GM19468 (cell line): ENCODE results near the gene SLC4A8.
A peak's percentile ranks its signal among the peaks of the same experiment; 100 is the strongest.

Source experiments
- ATAC-seq: cut with Tn5 transposase; IDR thresholded peaks from one replicate; pipeline ENCODE4 v1.9.1; 2021; ENCODE audit warnings: mild to moderate bottlenecking, moderate library complexity, moderate number of reproducible peaks; ENCODE audit not compliant: unreplicated experiment; ENCODE audit errors: extremely low read depth

The SLC4A8 gene

GRCh38 chr12:51424662-51425539 is at the start of gene SLC4A8:
Gene SLC4A8, plus strand, starts transcription at chr12:51424831. Its CDS starts 157 bp downstream, at chr12:51424988.
- ATAC-seq, result peak; percentile 80

GRCh38 chr12:51374856-51375255 is 49.8 kb upstream of the SLC4A8 start:
- ATAC-seq, result no peak

GRCh38 chr12:51377099-51377984 is 47.3 kb upstream of the SLC4A8 start:
- no peak for ATAC-seq

- no peak for ATAC-seq
Measured at GRCh38 chr12:51378749-51379148, 45.9 kb upstream of the SLC4A8 start.

GRCh38 chr12:51379571-51379970 is 45.1 kb upstream of the SLC4A8 start:
- ATAC-seq, result no peak

DNA sequence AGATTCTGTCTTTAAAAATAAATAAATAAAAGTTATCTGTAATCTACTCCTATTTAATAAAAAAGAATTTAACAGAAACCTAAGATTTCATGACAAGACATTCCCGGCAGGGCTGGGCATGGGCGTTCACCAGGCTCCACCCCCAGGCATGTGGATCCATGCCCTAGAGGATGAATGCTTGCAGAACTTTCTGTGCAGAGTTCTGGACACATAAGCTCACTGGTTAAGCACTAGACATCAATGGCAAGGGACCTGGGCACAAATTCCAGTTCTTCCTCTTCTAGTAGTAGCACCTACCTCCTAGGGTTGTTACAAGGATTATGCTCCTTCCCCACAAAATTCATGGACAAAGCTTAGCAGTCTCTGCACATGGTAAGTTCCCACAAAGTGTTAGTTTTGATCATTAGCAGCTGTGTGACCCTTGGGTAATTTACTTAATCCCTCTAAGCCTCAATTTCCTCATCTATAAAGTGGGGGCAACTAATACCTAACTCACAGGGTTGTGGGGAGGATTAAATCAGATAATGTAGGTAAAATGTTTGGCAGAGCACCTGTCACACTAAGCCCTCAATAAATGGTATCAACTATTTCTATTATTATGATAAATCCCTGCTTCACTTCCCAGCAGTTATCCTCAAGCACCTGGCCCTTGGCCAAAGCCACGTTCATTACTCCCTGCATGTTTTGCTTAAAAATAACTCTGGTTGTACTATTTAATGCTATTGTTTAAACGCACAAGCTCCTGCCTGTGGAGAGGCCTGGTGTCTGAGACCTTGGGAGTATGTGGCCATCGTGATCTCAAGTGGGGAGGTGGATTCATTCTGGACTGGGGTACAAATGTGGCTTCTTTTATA is 43.2 kb upstream of the SLC4A8 start:
- ATAC-seq, result no peak

- no peak for ATAC-seq
Measured at GRCh38 chr12:51382173-51382572, 42.5 kb upstream of the SLC4A8 start.

GRCh38 chr12:51383269-51383905 is 41.2 kb upstream of the SLC4A8 start:
- ATAC-seq, result no peak

DNA sequence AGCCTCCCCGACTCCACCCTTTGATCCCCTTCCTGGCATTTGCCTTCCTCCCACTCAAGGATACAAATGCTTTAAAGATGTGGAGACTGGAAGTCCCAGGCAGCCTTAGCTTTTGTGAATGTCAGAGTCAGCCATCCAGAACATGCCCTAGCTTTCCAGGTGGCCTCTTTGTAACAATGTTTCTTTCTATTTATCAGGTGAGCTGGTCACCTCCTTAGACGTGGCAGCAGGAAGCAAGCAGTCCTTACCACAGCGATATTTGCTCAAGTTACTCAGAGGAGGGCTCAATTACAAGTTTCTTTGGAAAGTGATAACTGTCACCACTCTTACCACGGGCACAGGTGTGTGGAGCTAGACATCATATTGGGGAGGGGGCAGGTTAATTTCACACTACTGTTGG is 38.3 kb upstream of the SLC4A8 start:
- ATAC-seq, result no peak

- ATAC-seq, result no peak
Measured at GRCh38 chr12:51388069-51388799, 36.4 kb upstream of the SLC4A8 start.

DNA sequence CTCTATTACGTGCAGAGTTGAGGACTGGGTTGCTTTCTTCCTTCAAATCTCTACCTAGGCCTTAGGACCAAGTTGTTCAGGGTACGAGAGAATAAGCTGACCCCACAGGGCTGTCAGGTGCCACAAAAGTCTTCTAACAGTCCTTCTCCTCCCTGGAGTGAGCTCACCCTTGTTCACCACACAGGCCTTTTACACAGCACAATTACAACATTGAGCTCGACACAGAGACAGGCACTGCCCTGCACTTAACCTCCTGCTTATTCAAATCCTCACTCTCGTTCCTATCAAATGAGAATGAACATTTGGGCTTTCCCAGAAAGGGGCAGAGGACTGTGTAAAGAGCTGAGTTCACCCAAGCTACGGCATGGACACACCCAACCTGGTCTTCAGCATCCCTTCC is 35.8 kb upstream of the SLC4A8 start:
- ATAC-seq, result no peak

DNA sequence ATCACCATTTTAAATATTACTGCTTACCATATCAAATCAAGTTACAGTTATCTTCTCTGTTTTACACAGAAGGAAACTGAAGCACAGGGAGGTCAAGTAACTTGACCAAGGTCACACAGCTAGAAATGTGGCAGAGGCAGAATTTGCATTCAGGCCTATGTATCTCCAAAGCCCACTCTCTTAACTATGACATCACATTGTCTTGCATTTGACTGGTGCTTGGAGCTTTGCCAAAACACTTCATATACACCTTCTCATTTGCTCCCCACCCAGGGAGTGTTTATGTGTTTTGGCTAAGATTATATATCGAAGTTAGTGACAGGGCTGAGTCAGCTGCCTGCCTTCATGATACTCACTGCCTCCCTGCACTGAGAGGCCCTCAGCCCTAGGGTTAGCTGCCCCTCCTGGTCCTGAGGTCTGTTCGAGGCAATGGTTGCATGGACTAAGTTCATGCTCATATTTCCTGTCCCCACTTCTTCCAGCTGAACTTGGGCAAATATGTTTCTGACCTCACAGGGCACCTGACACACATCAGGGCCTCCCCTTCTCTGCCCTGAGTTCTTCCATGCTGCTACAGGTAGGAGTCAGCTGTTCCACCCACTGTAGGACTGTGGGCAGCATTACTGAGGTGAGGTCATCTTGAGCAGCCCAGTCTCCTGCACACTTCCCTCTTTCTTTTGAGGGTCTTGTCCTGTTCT is 35.2 kb upstream of the SLC4A8 start:
- ATAC-seq, result no peak

DNA sequence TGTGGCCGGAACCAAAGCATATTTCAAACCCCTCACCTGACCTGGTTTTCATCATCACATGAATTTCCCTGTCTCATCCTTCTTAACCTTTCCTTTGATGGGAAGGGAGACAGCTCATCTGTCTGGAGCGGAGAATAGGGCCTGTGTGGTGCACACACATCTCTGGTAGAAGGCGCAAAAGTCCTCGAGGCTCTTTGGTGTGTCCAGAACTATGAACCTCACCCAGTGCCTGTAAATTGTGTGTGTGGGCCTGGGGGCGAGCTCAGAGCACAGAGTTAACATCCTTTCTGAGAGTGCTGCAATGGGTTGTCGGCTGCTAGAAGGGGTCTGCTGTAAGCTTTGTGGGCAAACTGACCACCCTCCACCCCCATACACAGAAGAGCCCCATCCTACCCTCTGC is 34.2 kb upstream of the SLC4A8 start:
- ATAC-seq, result no peak

- peak; percentile 3 for ATAC-seq
Measured at GRCh38 chr12:51390891-51391282, 33.7 kb upstream of the SLC4A8 start.

DNA sequence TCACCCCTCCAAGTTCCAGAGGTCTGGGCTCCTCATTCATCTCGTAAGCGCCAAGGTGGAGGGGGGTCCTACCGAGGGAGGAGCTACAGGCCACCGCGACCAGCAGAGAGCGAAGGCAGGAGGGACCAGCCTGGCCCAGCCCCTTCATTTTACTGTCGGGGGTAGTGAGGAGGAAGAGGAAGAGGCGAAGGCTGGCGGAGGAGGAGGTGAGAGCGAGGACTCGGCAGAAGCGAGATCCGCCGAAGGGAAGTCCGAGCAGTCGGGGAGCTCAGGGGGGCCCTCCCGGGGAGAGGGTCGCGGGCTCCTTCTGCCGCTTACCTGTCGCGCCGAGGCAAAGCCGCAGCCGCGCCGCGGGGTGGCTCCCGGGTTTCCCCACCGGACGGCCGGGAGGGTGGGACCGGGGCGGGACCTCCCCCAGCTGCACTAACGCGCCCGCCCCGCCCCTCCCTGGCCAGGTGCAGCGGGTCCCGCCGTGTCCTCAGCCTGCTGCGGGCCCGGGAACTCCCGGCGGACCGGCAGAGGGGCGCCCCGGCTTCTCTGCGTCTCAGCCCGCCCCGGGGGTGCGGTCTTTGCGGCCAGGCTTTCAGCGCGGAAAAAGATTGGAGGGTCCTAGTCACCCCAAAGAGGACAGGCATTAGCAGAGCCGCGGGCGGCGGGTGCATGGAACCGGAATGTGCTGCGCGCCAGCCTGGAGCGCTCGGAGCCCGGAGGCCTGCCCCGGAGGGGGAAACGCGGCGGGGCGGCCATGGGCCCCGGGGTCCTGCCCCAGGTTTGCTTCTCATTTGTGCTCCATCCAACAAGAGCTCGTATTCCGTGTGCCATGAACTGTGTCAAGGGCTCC is 33.1 kb upstream of the SLC4A8 start, which contains the start of gene GALNT6:
Gene GALNT6, minus strand, starts transcription at position 124 of the 841 bp plus-strand sequence. CDS start 11,625 bp downstream, outside the sequence.
- peak; percentile 28 for ATAC-seq

DNA sequence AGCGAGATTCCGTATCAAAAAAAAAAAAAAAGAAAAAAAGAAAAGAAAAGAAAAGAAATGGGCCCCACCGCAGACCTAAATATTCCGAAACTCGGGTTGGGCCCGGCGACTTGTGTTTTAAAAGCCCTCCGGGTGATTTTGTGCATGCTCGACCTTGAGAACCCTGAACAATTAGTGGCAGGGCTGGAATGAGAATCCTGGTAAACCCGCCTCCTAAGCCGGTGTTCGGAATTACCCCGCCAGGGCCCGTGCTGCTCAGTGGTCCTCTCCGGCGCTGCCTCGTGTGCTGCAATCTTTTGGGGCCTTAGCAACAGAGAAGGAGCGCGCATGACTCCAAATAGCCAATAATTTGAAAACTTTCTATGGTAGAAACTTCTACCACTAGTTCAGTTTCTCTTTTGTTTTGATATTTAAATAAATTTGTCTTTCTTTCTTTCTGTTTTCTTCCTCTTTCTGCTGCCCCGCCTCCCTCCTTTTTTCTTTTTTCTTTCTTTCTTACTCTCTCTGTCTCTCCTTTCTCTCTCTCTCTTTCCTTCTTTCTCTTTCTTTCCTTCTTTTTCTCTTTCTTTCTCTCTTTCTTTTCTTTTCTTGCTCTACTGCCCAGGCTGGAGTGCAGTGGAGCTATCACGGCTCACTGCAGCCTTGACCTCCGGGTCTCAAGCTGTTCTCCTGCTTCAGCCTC is 31.9 kb upstream of the SLC4A8 start:
- ATAC-seq, result no peak
